Duodenal mucosa (tissue), 2 donors: ENCODE results near the gene AMZ1.

ENCODE experiments used
- H3K27ac ChIP-seq: one replicate; pipeline ENCODE4 v1.7.0; 2013; ENCODE audit warnings: low read depth, low read length
- H3K27me3 ChIP-seq, 2 donors: one replicate each; pipeline ENCODE4 v1.7.0; 2013; ENCODE audit warnings: low read length in 2 of 2, control low read depth in 1 of 2; ENCODE audit not compliant: insufficient read depth in 2 of 2, control insufficient read depth in 1 of 2
- H3K36me3 ChIP-seq, 2 donors: one replicate each; pipeline ENCODE4 v1.7.0; 2013; ENCODE audit warnings: low read length in 2 of 2, control low read depth in 1 of 2; ENCODE audit not compliant: insufficient read depth in 2 of 2, control insufficient read depth in 1 of 2
- H3K4me1 ChIP-seq, 2 donors: one replicate each; pipeline ENCODE4 v1.7.0; 2013; ENCODE audit warnings: low read length in 2 of 2, control low read depth in 1 of 2; ENCODE audit not compliant: insufficient read depth in 2 of 2, control insufficient read depth in 1 of 2
- H3K4me3 ChIP-seq, 2 donors: one replicate each; pipeline ENCODE4 v1.7.0; 2013; ENCODE audit warnings: low read length in 2 of 2, low read depth in 1 of 2
- H3K9ac ChIP-seq, 2 donors: one replicate each; pipeline ENCODE4 v1.7.0; 2013; ENCODE audit warnings: low read length in 2 of 2, low read depth in 1 of 2
- H3K9me3 ChIP-seq, 2 donors: one replicate each; pipeline ENCODE4 v1.7.0; 2013; ENCODE audit warnings: low read length in 2 of 2, control low read depth in 1 of 2; ENCODE audit not compliant: control insufficient read depth in 1 of 2

The AMZ1 gene

GRCh38 chr7:2687881-2688318, at the start of gene AMZ1:
Gene AMZ1 (plus strand): TSS chr7:2688202. CDS start chr7:2700452, 12,250 bp downstream.
- Histone ChIP-seq H3K4me3 (no peak within 1 kb of the TSS), H3K27ac (no peak within 1 kb of the TSS)

DNA sequence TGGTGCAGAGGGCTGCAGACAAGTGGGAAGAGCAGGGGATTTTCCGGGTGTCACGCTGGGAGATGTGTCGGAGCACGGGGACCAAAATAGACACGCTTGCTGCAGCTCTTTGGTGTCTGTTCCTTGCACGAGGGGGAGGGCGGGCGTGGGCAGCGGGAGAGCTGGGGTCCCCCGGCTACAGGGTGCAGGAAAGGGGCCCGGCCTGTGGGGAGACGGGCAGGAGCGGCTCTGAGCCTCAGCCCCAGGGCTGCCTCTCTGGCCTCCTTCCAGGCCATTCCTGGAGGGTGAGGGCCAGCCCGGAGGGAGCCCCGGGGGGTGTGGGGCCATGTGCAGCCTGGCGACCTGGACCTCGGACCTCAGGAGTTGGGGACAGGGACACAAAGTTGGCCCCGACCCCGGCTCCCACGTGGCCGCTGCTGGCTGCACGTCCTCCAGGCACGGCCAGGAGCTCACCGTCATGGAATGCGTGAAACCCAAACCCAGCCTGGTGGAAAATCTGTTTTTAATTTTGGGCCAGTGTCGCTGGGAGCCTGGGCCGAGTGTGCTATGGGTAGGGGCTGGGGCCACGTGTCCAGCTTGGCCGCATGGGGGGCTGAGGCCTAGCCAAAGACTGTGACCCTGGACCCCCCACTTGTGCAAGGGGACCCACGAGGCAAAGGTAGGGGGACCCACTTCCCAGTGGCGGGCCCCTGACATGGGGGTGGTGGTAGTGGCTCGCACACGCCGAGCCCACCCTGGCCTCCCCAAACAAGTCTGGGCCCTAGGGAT, 49.6 kb upstream of the AMZ1 start:
- Histone ChIP-seq H3K4me1 (peaks cover 25 to 39% of the 10 kb centered on the region in 2 donors), H3K36me3 (no peaks in the 10 kb centered on the region), H3K27me3 (no peaks in the 10 kb centered on the region), H3K27ac (peak overlapping the region; percentile 42), H3K9me3 (no peaks in the 10 kb centered on the region), H3K9ac (no peak overlapping the region), H3K4me3 (no peak overlapping the region)

More at GRCh38 chr7:2687881-2688318, at the start of gene AMZ1:
- Histone ChIP-seq H3K4me1 (peaks cover 0 to 21% of the 10 kb centered on the region in 2 donors), H3K36me3 (no peaks in the 10 kb centered on the region), H3K27me3 (peaks cover 28 to 41% of the 10 kb centered on the region in 2 donors), H3K9ac (no peak within 1 kb of the TSS), H3K9me3 (peaks cover 0 to 2% of the 10 kb centered on the region in 2 donors)

GRCh38 chr7:2639181-2639681, 48.8 kb upstream of the AMZ1 start:
- Histone ChIP-seq H3K27ac (no peak overlapping the region), H3K4me3 (no peak overlapping the region), H3K36me3 (no peaks in the 10 kb centered on the region), H3K27me3 (no peaks in the 10 kb centered on the region), H3K9me3 (no peaks in the 10 kb centered on the region), H3K4me1 (peaks cover 17 to 32% of the 10 kb centered on the region in 2 donors), H3K9ac (no peak overlapping the region)

- Histone ChIP-seq H3K27ac (no peak overlapping the region), H3K4me3 (no peak overlapping the region), H3K9ac (no peak overlapping the region), H3K36me3 (no peaks in the 10 kb centered on the region), H3K4me1 (peaks cover 20 to 38% of the 10 kb centered on the region in 2 donors), H3K27me3 (no peaks in the 10 kb centered on the region), H3K9me3 (no peaks in the 10 kb centered on the region)
Observed at GRCh38 chr7:2639695-2640481, 48.1 kb upstream of the AMZ1 start.

GRCh38 chr7:2640482-2640830, 47.5 kb upstream of the AMZ1 start:
- Histone ChIP-seq H3K36me3 (no peaks in the 10 kb centered on the region), H3K27ac (peak overlapping the region; percentile 56), H3K4me3 (no peak overlapping the region), H3K27me3 (no peaks in the 10 kb centered on the region), H3K9me3 (no peaks in the 10 kb centered on the region), H3K9ac (peak overlapping the region in 1 of 2 donors; percentile 4), H3K4me1 (peaks cover 20 to 39% of the 10 kb centered on the region in 2 donors)

- H3K9me3 ChIP-seq: no peaks in the 10 kb centered on the region
- peak overlapping the region in 1 of 2 donors; percentile 4 for H3K9ac ChIP-seq
- H3K4me1 ChIP-seq: peaks cover 20 to 37% of the 10 kb centered on the region in 2 donors
- no peaks in the 10 kb centered on the region for H3K27me3 ChIP-seq
- no peaks in the 10 kb centered on the region for H3K36me3 ChIP-seq
- H3K4me3 ChIP-seq: no peak overlapping the region
- peak overlapping the region; percentile 56 for H3K27ac ChIP-seq
Observed at GRCh38 chr7:2640846-2641316, 47.1 kb upstream of the AMZ1 start.

DNA sequence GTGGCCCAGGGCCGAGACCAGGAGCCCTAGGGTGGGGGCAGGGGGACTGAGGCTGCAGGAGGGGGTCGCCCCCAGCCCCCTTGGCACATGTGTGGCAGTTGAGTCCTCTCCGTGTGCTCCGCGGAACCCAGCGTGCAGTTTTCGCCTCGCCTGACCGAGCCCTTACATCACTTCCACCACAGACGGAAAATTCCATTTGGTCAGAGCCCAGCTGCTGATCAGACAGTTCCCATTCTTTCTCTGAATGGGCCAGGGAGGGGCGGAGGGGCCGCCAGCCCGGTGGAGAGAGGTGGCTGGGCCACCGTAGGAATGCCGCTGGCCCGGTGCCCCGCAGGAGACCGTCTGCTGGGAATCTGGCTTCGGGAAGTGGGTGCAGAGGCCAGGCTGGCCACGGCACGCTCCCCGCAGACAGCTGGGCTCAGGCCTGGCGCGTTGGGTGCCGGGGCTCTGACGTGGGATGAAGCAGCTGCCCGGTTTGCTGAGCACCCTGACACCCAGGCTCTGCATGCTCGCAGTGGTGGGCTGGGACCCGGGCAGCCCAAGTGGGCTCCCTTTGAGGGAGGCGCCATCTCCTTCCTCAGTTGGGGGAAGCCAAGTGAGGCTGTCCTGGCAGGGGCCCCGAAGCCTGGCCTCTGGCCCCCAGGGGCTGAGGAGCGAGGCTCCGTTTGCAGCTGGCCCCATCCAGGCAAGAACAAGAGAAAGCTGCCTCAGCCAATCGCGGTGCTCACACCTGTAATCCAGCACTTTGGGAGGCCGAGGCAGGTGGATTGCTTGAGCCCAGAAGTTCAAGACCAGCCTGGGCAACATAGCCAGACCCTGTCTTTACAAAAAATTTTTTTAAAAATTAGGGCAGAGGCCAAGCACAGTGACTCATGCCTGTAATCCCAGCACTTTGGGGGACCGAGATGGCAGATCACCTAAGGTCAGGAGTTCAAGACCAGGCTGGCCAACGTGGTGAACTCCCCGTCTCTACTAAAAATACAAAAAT, 46.3 kb upstream of the AMZ1 start:
- H3K9me3 ChIP-seq: no peaks in the 10 kb centered on the region
- H3K36me3 ChIP-seq: no peaks in the 10 kb centered on the region
- H3K4me3 ChIP-seq: peak overlapping the region in 1 of 2 donors; percentile 22
- H3K27ac ChIP-seq: peak overlapping the region; percentile 56
- H3K9ac ChIP-seq: peak overlapping the region; percentile 4 to 25
- peaks cover 12 to 29% of the 10 kb centered on the region in 2 donors for H3K4me1 ChIP-seq
- H3K27me3 ChIP-seq: no peaks in the 10 kb centered on the region

DNA sequence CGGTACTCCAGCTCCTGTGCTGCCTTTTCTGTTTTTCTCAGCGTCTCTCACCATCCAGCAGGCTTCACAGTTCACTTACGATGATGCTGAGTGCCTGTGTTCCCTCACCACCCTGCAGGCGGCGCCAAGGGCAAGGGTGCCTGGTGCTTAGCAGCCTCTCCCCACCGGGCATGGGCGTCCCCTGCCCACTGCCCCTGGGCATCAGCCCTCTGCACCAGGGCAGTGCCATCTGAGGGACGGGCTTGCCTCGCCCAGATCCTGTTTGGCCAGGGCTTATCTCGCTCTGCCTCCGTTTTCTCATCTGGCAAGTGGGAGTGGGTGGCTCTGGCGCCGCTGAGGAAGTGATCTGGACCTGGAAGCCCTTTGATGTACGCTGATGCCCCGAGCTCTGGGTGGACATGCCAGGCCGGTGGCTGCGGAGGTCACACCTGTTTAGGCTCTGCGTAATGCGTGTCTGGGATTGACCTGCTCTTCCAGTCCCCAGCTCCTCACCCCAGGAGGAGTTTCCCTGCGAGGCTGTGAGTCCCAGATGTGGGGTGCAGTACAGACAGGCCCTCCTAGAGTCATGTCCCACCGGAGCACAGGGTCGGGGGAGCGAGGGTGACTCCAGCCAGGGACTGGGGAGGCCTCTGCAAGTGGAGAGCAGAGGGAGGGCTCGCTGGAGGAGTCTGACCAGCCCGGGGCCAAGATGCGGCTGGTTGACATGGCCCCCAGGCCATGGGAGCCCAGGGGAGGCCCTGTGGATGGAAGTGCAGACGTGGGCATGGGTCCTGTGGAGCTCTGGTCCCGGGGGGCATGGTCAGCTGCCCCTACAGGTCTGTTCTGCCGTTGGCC, 44.4 kb upstream of the AMZ1 start:
- Histone ChIP-seq H3K4me3 (no peak overlapping the region), H3K9ac (no peak overlapping the region), H3K27ac (no peak overlapping the region), H3K9me3 (no peaks in the 10 kb centered on the region), H3K27me3 (no peaks in the 10 kb centered on the region), H3K4me1 (peaks cover 12 to 23% of the 10 kb centered on the region in 2 donors), H3K36me3 (peaks cover 8 to 10% of the 10 kb centered on the region in 2 donors)

GRCh38 chr7:2644220-2644561, 43.8 kb upstream of the AMZ1 start:
- Histone ChIP-seq H3K36me3 (peaks cover 8 to 13% of the 10 kb centered on the region in 2 donors), H3K9me3 (no peaks in the 10 kb centered on the region), H3K4me1 (peaks cover 12 to 23% of the 10 kb centered on the region in 2 donors), H3K27me3 (no peaks in the 10 kb centered on the region), H3K4me3 (no peak overlapping the region), H3K9ac (no peak overlapping the region), H3K27ac (no peak overlapping the region)
